Colon (tissue), 2 donors: Measurements from ENCODE around the gene STKLD1.

Experiments used
- FAIRE-seq: peaks from 2 replicates; lab custom pipeline; 2012; peaks lifted over from hg19 to GRCh38; lab: Jason Lieb, UNC
- donor health status: control.
- donor health status: control.

STKLD1 gene

DNA sequence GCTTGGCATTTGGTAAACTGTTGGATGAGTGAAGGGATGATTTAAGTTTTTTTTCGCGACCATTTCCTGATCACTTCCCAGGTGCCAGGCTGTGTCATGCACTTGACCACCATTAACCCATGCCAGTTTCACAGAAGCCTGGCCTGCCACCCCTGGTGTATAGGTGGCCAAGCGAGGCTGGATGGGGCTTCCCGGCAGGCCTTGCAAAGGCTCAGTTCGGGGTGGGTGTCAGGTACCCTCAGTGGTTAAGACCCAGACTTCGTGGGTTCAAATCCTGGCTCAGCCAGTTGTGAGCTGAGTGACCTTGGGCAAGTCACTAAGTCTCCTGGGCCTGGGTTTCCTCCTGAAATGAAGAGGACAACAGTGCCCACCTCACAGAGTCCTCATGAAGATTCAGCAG, 30.6 kb upstream of the STKLD1 start:
- FAIRE-seq: no peak

DNA sequence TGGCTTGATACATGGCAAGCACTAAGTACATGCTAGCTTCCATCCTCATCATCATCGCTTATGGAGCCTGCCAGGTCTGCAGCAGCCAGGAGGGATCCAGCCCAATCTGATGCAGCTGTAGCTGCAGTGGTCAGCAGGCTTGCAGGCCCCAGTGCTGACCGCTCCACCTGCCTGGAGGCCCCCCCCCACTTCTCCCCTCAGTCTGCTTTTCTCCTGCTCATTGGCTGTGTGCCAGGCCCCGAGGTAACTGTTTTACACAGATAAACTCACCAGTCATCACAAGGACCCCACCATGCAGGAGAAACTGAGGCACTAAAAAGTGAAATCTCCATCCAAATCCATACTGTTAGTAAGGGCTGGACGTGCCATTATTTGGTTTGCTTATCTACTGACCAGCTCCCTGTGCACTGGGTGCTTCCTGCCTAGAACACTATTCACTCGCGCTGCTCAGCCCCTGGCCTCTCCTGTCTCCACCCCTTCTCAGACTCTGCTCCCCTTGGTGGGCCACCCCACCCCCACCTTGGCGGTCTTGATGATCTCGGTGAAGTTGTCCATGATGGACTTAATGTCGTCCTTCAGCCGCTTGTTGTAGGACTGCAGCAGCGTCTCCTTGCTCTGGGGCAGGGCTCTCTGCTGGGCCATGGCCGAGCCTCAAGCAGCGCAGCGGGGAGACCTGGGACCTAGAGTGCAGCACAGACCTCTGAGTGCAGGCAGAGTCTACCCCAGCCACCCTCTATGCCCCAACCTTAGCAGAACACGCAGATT, 30.0 kb upstream of the STKLD1 start:
- no peak for FAIRE-seq

DNA sequence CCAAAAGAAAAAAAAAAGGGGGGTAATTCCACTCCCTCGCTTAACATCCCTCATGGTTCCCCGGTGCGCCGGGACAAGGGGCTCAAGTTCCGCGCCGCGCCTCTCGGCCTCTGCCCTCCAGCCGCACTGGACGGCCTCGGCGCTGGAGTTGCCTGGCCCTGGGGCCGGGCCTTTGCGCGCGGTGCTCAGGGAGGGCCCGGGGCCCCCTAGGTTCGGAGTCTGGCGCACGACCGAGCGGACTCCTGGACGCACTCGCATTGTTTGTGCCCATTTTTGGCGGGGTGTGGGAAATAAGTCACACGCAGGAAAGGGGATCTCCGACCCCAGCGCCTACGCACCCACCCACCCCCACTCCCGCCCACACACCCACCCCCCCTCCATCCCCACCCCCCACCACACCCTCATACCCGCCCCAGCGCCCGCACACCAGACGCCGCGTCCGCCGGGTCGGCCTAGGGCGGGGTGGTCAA, 28.6 kb upstream of the STKLD1 start:
- no peak for FAIRE-seq

DNA sequence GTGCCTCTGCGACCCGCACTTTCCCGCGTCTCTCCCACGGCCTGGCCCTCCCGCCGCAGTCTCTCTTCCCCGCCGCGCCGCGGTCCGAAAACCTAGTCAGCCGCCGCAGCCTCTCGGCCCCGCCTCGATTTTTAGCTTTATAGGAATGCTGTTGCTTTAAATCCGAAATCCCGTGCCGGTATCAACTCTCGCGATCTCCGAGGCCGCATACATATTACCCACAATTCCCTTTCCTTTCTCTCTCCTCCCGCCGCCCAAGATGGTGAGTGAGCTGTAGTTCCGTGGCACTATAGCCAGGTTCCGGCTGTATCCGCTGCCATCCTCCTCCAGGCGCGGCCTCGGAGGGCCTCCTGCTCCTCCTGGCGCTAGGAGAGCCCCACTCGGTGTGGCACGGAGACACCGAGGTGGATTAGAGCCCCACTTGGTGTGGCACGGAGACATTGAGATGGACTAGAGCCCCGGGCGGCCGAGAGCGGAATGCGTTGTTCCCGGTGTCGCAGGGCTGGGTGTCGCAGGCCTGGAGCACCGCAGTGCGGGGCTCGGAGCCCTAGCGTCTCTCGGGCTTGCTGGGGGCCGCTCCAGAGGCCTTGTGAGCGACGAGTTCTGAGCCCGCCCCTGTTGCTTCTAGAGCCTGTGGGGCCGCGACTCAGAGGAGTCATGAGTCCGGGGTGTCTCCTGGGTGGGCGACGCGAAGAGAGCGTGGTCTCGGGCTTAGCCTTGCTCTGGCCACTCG, 28.0 kb upstream of the STKLD1 start, which contains the start of the genes MED22 and RPL7A:
TSS of gene MED22 (minus strand) at position 147 of the 733 bp plus-strand sequence. CDS start 1,469 bp downstream, outside the sequence.
TSS of gene RPL7A (plus strand) at position 234 of the 733 bp plus-strand sequence. CDS start at position 260, 26 bp downstream.
- no peak for FAIRE-seq

DNA sequence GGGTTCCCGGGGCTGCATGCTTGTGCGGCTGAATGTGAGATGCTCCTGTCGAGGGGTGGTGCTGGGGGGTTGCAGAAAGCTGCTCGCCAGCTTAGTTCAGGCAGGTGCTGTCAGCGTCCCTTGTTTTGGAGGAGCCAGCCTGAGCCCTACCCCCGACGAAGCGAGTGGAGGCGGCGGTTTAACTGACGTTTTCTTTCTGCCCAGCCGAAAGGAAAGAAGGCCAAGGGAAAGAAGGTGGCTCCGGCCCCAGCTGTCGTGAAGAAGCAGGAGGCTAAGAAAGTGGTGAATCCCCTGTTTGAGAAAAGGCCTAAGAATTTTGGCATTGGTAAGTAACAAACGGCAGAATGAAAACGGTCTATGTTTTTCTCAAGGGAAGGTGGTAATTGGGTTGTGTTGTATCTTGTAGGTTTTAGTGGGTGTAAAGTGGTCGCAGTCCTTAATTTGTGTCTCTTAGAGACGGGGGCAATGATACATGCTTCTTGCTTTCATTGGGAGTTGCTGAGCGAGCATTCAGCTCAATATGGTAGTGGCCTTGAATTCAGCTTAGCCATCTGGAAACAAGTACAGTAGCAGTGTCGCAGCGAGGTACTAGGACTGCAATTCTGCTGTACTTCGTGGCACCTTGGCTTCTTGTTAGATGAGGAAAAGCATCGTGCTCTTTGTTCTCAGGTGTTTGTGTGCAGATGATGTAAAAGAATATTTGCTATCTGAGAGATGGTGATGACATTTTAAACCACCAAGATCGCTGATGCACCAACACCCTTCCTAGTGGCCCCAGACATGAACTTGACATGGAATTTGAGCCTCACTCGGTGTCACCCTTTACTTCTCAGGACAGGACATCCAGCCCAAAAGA, 27.2 kb upstream of the STKLD1 start:
- FAIRE-seq: no peak

DNA sequence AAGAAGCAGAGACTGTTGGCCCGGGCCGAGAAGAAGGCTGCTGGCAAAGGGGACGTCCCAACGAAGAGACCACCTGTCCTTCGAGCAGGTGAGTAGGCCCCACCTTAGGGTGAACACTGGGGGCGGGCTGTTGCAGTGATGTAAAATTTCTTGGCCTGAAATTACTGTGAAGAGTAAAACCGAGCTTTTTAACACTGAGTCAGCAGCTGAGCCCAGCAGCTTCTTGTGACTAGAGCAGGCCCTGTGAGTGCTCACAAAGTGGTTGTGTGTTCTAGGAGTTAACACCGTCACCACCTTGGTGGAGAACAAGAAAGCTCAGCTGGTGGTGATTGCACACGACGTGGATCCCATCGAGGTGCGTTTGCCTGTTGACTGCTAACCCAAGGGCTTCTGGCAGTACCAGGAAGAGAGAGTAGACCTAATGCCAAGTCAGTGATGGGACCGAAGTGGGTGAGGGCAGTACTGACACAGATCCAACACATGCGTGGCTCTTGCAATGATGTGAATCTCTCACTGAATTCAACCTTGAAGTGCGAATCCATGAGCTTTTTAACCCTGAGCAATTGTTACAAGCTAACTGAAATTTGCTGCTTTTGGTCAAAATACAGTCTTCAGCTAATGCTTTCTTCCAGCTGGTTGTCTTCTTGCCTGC, 26.1 kb upstream of the STKLD1 start:
- FAIRE-seq: no peak

DNA sequence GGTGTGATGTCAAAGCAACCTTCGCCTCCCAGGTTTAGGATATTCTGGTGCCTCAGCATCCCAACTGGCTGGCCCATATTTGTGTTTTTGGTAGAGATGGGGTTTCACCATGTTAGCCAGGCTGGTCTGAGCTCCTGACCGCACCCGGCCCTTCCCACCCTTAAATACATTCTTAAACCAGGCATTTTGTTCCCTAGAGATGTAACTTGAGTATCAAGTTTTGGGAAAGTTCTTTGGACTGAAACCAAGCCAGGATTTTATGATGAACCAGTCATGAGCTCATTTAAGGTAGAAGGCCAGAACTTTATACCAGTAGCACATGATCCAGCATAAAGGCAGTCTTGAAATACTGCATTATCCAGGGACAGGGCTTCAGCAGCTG, 24.6 kb upstream of the STKLD1 start:
- FAIRE-seq: no peak

DNA sequence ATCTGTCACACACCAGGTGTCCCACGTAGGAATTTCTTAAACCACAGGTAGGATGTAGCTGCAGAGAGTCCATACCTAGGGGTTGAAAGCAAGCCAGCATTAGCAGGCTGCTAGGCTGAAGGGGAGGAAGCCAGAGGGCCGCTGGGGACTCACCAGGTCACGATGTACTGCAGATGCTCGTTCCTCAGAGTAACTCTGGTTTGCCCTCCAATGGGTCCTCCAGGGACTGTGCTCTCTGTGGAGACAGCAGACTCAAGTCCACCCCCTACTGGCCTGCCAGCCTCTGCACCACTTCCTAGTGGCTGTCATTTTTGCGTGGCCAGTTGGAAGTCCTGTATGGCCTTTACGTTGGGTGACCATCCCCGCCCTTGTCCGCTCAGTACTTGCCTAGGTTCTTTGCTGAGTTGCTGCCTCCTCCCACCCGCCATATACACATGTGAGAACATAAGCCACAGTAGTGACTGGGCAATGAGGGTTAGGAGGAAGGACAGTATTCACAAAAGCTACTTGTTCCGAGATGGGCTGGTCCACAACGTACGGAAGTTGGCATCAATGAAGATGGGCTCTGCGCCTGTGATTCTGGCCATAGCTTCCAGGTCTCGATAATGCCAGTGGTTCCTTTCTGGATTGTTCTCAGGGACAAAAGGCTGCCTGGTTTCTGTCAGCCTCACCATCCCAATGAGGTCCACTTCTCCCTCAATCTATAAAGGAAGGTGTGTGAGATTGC, 24.1 kb upstream of the STKLD1 start:
- FAIRE-seq: no peak

DNA sequence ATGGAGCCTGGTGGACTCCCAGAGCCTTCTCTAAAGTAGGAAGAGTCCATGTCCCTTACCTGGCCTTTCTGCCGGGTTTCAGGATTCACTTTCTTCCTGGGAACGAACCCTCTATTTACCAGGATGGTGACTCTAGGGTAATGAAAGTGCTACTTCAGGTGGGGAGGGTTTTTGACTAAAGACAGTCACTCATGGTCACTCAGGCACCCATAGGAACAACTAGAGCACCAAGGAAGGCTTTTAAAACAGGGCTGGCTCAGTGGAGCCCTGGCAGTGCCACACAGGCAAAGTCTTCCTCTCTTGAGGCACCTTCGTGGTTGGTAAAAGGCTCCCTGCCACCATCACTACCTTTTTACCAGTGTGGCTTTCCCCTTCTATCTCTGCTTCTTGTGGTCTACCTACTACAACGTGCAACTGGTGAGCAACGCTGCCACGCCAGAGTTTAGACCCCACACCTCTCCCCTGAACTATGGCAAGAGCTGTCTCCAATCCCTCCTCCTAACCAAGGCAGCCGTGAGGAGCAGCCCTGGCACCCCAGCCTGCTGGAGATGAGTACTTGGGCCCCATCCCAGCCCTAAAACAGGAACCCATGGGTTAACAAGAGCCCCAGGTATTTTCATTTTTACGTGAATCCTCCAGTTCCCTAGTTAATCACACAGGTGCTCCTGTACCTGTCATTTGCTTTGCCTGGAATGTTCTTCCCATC, 23.4 kb upstream of the STKLD1 start:
- FAIRE-seq: no peak

DNA sequence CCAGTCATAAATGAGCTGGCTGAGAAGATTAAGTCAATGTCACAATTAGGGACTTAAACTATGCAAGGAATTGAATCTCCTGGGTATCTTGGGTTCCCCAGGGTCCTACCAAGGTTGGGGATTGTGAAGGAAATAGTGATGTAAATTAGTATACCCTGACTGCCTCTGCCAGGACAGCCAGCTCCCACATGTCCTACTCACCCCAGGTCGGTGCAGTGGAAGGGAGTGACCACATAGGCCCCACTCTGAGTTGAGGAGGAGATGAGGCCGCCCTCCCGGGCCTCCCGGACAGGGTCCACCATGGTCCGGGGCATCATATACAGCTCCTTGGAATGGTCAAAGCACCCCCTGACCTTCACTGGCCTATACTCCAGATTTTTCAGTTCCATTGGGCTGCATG, 22.6 kb upstream of the STKLD1 start:
- FAIRE-seq: no peak

DNA sequence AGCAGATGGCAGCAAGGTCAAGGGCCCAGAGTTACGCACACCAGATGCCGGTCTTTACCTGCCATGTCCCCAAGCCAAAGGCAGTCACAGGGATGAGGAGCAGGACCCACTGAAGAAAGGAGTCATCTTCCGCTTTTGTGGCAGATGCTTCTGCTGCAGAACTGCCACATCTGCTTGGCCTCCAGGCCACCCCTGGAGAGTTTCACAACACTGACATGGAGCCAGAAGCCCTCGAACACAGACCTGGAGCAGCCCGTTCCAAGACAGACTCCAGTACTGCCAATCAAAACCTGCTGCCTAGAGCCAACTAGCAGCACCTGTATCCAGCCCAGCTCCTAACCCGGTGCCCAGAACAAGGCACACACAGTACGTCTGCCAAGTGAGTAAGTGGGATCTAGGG, 21.4 kb upstream of the STKLD1 start:
- no peak for FAIRE-seq

DNA sequence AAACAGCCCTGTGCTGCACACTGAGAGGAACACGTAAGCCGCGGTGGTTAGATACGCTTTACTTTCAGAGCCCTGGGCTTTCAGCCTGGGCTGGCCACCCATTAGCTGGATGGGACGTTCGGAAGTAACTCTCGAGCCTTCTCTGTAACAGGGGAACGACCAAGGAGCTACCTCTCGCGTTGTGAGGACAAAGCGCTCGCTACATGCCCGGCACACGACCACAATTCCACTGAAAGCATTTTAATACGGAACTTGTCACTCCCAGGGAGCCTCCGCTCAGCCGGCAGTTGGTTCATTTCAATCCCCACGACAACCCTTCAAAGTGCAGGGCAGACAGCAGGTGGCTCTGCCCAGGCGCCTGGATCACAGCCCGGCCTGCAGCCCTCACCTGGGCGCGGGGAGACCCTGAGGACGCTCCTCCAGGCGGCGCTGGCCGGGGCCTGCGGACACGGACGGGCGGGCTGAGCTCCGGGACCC, 20.2 kb upstream of the STKLD1 start:
- FAIRE-seq: no peak

DNA sequence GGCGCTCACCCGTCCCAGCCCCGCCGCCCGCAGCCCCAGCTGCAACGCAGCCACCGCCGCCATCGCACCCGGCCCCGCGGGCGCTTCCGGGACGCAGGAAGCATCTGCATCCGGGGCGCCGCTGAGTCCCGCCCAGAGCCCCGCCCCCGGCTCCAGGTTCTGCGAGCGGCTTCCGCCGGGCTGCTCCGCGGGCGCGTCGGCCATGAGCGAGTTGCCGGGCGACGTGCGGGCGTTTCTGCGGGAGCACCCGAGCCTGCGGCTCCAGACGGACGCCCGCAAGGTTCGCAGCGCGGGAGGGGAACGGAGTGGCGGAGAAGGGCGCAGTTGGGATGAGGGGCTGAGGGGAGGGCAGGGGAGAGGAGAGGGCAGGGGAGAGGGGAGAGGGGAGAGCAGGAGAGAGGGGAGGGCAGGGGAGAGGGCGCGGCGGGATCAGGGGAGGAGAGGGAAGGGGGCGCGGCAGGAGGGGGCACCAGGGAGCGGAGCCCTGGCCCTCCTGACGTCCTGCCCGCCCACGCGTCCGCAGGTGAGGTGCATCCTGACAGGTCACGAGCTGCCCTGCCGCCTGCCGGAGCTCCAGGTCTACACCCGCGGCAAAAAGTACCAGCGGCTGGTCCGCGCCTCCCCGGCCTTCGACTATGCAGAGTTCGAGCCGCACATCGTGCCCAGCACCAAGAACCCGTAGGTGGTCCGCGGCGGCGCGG, 19.6 kb upstream of the STKLD1 start, which contains the start of the genes SURF1 and SURF2:
TSS of gene SURF1 (minus strand) at position 97 of the 701 bp plus-strand sequence. CDS start at position 63, 34 bp downstream.
TSS of gene SURF2 (plus strand) at position 160 of the 701 bp plus-strand sequence. CDS start at position 203, 43 bp downstream.
- no peak for FAIRE-seq

DNA sequence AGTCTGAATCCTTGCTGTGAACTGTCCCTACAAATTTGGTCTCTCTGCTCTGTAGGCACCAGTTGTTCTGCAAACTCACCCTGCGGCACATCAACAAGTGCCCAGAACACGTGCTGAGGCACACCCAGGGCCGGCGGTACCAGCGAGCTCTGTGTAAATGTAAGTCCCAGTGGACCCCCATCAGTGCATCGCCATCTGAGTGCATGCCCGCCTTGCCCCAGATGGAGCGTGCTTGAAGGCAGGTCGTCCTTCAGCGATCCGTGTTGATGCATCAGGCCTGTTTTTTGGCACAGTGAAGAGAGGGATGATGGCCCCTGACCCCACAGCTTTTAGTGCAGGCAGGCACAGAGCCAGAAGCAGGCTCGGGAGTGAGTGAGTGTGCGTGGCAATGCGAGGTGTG, 18.5 kb upstream of the STKLD1 start:
- no peak for FAIRE-seq

DNA sequence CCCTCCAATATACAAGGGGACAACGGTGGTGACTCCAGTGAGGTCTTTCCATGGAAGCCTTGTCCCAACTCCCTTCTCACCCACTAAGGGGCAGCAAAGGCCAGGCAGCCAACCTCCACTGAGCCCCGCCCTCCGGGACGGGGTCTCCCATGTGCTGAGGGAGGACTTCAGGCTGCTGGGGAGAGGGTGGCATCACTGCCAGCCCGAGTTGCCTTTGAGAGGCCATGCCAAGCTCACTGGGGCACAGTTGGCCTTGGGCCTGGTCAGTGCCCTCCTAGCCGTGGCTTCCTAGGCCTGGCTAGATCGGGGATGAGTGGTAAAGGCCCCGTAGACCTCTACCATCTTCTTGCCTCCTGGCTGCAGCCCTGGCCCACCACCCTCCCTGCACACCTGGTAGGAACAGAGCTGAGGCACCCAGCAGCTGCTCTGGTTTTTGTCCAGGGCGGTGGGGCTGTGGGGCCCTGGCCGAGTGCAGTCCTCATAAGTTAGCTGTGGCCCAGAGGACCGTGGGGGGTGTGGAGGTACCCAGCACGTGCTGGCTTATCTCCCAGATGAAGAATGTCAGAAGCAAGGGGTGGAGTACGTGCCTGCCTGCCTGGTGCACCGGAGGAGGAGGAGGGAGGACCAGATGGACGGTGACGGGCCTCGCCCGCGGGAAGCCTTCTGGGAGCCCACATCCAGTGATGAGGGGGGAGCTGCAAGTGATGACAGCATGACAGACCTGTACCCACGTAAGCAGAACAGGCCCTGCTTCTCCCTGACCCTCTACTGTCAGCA, 16.6 kb upstream of the STKLD1 start:
- FAIRE-seq: no peak

DNA sequence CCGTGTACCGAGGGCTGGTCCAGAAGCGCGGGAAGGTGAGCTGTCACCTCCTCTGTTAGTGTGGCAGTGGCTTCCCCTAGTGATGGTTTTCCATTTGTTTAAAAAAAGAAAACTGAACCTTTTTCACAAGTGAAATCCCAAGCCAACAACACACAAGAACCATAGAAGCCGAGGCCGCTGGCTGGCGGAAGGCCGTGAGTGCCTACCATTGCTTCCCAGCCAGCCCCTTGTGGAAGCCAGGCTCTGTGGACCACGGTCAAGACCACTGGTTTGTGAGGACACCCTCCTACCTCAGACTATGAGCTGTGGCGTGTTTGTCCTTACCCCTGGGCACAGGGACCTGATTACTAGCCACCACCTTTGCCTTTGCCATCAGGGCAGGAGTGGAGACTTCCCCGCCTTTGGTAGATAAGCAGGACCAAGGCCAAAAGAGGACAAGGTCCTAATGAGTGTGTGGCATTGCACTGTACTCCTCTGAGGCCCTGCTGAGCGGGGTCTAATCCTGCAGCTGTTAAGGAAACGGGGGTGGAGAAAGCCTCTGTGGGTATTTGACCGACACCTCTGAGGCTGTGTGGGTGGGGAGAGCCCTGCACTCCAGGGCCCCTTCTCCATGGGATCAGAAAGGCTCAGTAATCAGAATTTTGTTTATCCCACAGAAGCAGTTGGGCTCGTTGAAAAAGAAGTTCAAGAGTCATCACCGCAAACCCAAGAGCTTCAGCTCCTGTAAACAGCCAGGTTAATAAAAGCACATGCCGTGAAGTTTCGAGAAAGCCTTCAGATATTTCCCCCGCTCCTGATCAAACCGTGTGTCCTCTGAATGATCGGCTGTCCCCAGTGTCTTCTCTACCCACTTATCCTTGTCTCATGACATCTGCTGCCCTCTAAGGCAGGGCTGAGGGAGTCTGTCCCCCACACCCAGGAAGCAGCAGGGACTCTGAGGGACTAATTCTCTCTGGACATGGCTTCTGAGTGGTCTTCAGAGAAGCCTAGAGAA, 15.5 kb upstream of the STKLD1 start:
- no peak for FAIRE-seq

DNA sequence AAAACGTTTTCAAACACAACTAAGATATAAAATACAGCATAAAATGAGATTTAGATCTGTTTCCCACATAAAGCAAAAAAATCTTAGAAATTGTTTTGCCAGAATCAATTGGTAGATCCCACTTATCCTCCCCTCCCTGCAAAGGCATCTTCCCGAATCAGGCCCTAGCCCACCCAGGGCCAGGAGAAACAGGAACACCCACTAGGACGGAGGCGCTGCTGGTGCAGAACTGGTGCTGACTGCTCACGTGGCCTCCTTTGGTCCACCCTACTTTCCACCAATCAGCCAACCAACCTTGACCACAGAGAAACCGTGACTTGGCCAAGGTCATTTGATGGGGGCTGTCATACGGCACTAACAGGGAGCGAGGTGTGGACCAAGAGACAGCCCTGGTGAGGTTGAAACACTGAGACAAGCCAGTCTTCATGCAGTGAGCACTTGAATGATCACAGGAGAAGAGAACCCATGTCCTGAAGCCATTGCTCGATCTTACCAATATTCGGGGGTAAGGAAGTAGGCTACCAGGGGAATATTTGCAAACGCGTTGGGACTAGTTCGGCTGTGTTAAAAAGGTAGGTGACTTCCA, 14.6 kb upstream of the STKLD1 start:
- no peak for FAIRE-seq
